ACC112 (cell line): Measurements from ENCODE around the gene COL19A1.
"Not testable (repeated sequence)": the region's sequence is repeated elsewhere in the genome, so short reads cannot be mapped to it uniquely, and the experiment has no call there.

ENCODE experiments used
- H2AFZ ChIP-seq: fragments of 200-600 bp; sonication (generic); one replicate; pipeline ENCODE4 v1.6.0; 2017; ENCODE audit warnings: antibody characterized with exemption, low read length; ENCODE audit not compliant: unreplicated experiment
- H3K27ac ChIP-seq: fragments of 200-600 bp; sonication (generic); 2 replicates; pipeline ENCODE4 v1.5.1; 2014; ENCODE audit warnings: low read depth, mild to moderate bottlenecking, antibody characterized with exemption, low read length, moderate library complexity
- H3K27me3 ChIP-seq: fragments of 200-600 bp; sonication (generic); 2 replicates; pipeline ENCODE4 v1.6.1; 2014; ENCODE audit warnings: mild to moderate bottlenecking, antibody characterized with exemption, low read length, moderate library complexity, mixed read lengths; ENCODE audit not compliant: insufficient read depth
- H3K36me3 ChIP-seq: fragments of 200-600 bp; sonication (generic); 2 replicates; pipeline ENCODE4 v1.6.1; 2016; ENCODE audit warnings: mild to moderate bottlenecking, antibody characterized with exemption, low read length, moderate library complexity, mixed read lengths; ENCODE audit not compliant: insufficient read depth
- H3K4me1 ChIP-seq: fragments of 200-600 bp; sonication (generic); one replicate; pipeline ENCODE4 v1.6.1; 2016; ENCODE audit warnings: low read length, mixed read lengths; ENCODE audit not compliant: insufficient read depth, unreplicated experiment, control insufficient read depth
- H3K4me3 ChIP-seq: fragments of 200-600 bp; sonication (generic); 2 replicates; pipeline ENCODE4 v1.5.1; 2014; ENCODE audit warnings: mild to moderate bottlenecking, low read depth, low read length
- H3K79me2 ChIP-seq: fragments of 200-600 bp; sonication (generic); one replicate; pipeline ENCODE4 v1.6.0; 2016; ENCODE audit warnings: low read length; ENCODE audit not compliant: control insufficient read depth, unreplicated experiment, insufficient read depth

The COL19A1 gene

DNA sequence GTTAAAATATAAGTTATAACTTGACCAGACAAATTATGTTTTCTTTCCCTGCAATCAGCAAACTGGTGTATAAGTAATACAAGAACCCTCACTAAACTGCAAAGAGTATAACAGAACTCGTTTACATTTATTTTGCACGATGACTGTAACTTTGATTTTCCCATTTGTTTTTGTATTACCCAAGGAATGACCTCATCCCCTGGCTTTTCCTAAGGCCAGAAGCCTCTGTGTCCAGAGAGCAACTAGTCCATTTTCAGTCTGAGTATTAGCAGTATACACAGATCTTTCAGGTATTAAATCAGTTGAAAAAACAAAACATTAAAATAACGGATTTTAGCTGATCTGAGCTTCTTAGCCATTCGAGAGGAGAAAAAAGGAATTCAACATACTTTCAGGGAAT lies 17.2 kb downstream of the COL19A1 start:
- no peak overlapping the region for H3K27ac ChIP-seq
- no peaks in the 10 kb centered on the region for H3K27me3 ChIP-seq
- no peaks in the 10 kb centered on the region for H3K79me2 ChIP-seq
- no peaks in the 10 kb centered on the region for H3K36me3 ChIP-seq
- H2AFZ ChIP-seq: no peak overlapping the region
- no peak overlapping the region for H3K4me3 ChIP-seq
- H3K4me1 ChIP-seq: peaks cover 3% of the 10 kb centered on the region

DNA sequence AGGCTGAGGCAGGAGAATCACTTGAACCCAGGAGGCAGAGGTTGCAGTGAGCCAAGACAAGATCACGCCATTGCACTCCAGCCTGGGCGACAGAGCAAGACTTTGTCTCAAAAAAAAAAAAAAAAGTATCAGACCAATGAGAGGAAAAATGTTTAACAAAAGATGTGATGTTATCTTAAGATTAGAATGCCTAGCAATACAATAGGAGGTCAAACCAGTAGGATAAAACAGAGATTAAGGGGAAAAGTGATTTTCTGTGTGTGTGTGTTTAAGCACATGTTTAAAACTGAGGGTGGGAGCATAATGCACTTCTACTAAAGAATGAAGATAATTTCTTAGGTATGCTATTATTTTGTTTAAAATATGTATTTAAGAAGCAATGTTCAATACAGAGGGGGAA lies 17.9 kb downstream of the COL19A1 start:
- Histone ChIP-seq H3K4me3 (no peak overlapping the region), H3K27me3 (no peaks in the 10 kb centered on the region), H3K79me2 (no peaks in the 10 kb centered on the region), H2AFZ (no peak overlapping the region), H3K27ac (no peak overlapping the region), H3K4me1 (peaks cover 3% of the 10 kb centered on the region), H3K36me3 (no peaks in the 10 kb centered on the region)

DNA sequence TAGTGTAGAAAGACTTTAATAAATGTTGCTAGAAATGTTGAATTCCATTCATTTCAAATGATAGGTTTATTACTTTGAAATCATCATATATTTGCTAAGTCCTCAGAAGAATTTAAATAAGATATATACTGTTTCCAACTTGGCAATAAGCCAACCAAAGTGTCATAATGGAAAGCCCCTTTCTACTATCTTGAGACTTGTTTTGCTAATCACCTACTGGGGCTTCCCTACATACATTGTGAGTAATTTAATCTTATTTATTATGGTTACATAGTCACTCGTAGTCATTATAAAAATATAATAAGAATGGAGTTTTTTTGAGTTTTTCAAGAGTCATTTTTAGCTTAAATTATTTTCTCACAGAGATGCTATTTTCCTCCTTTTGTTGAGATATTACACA lies 20.7 kb downstream of the COL19A1 start:
- H3K27me3 ChIP-seq: no peaks in the 10 kb centered on the region
- H3K4me1 ChIP-seq: peaks cover 3% of the 10 kb centered on the region
- no peak overlapping the region for H3K4me3 ChIP-seq
- H2AFZ ChIP-seq: no peak overlapping the region
- H3K27ac ChIP-seq: peak overlapping the region; percentile 45; the same call in 1 of the 2 replicates
- no peaks in the 10 kb centered on the region for H3K79me2 ChIP-seq
- H3K36me3 ChIP-seq: no peaks in the 10 kb centered on the region

DNA sequence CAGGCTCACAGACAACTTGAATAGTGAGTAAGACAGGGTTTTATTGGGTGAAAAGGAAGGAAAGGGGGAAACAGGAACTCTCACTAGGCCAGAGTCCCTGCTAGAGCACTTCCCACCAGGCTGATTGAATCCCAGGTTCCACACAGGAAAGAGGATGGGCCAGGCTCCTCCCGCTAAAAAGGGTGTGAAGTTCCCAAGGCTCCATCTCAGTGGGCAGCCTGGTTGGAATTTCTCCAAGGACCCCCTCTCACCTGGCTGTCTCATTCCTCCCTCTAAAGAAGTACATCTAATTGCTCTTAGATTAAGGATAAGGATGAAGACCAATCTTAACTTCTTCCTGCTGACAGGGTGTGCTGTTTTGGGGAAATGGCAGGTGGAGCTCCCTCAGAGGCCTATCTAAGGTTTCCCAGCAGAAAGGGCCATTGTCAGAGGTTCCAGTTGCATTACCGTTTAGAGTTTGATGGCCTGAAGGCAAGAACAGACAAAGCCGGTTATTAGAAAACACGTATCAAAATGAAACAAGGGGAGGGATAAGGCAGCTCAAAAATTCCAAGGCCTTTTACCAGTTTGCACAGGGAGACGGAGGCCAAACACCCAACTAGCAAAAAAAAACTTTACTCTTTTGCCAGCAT lies 21.5 kb downstream of the COL19A1 start:
- H3K36me3 ChIP-seq: no peaks in the 10 kb centered on the region
- no peaks in the 10 kb centered on the region for H3K79me2 ChIP-seq
- H3K27ac ChIP-seq: peak overlapping the region; percentile 45; the same call in 1 of the 2 replicates
- H3K4me1 ChIP-seq: peaks cover 9% of the 10 kb centered on the region
- no peaks in the 10 kb centered on the region for H3K27me3 ChIP-seq
- no peak overlapping the region for H3K4me3 ChIP-seq
- H2AFZ ChIP-seq: no peak overlapping the region

DNA sequence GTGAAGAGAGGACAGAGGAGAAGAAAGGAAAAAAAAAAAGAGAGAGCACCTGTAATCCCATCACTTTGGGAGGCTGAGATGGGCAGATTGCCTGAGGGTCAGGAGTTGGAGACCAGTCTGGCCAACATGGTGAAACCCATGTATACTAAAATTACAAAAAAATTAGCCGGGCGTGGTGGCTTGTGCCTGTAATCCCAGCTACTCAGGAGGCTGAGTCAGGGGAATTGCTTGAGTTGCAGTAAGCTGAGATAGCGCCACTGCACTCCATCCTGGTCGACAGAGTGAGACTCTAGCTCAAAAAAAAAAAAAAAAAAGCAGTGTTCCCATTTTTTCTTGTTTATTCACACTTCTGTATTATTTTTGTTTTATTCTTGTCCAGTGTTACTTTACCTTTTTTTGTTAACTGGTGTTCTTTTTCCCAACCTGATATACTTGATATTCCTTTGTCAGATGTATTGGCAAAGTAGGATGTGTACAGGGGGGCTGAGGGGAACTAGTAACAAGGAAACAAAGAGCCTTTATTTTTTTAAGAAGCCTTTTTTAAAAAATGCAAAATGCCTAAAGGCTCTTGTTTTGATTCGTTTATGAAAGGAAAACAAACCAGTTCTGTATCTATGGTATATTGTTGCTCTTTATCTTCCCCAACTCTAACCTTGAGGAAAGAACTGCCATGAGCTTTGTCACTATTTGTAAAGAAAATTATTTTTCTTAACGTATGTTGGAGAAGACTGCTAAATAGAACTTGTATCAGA lies 22.3 kb downstream of the COL19A1 start:
- Histone ChIP-seq H3K27me3 (no peaks in the 10 kb centered on the region), H3K36me3 (no peaks in the 10 kb centered on the region), H3K79me2 (no peaks in the 10 kb centered on the region), H3K4me1 (peaks cover 17% of the 10 kb centered on the region), H3K4me3 (no peak overlapping the region), H3K27ac (no peak overlapping the region), H2AFZ (no peak overlapping the region)

DNA sequence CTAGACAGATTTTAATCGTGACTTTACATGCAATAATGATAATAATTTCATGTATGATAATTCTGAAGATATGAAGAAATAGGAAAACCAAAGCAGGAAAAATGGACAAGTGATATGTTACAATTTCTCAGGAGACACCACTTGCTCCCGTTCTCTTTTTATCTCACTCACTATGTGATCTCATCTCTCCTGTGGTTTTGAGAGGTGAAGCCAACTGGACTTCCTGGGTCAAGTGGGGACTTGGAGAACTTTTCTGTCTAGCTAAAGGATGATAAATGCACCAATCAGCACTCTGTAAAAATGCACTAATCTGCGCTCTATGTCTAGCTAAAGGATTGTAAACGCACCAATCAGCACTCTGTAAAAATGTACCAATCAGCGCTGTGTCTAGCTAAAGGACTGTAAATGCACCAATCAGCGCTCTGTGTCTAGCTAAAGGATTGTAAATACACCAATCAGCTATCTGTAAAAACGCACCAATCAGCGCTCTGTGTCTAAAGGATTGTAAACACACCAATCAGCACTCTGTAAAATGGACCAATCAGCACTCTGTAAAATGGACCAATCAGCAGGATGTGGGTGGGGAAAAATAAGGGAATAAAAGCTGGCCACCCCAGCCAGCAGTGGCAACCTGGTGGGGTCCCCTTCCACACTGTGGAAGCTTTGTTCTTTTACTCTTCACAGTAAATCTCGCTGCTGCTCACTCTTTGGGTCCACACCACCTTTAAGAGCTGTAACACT lies 23.0 kb downstream of the COL19A1 start:
- H3K4me1 ChIP-seq: peaks cover 24% of the 10 kb centered on the region
- not testable (repeated sequence) for H2AFZ ChIP-seq, H3K36me3 ChIP-seq, H3K27ac ChIP-seq, H3K79me2 ChIP-seq, H3K27me3 ChIP-seq, H3K4me3 ChIP-seq

DNA sequence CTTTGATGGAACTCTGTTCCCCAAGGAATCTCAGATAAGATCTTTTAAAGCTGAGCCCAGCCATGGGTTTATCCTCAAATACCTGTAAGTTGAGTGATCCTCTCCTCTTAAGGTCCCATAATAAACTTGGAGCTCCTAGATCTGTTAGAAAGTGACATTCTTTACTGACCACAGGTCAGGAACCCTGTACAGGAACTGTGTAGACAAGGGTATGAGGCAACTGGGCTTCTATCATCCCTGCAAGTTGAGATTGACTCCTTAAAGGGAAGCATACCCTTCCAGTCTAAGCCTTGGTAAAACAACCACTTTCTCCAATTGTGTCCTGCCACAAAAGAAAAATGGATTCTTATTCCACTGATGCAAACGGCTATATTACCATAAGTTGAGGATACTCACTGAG lies 26.2 kb downstream of the COL19A1 start:
- H3K36me3 ChIP-seq, H3K79me2 ChIP-seq, H3K27me3 ChIP-seq, H2AFZ ChIP-seq, H3K4me3 ChIP-seq, H3K27ac ChIP-seq: not testable (repeated sequence)
- H3K4me1 ChIP-seq: peaks cover 28% of the 10 kb centered on the region

DNA sequence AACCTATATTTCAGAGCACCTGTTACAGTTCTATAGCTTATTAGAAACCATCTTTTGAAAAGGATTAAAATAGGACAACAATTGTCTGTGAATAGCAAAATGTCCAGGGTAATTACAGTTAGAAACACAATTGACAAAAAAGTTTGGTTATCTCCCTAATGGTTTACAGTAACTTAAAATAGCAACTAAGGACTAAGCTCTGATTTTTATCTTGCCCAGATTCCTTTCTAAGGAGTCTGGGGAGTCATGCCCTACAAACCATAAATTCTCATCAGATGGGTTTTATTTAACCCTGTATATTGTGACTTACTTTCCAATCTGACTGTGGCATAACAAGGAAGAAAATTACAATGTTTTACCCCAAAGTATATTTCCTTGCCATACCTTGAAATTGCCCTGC lies 26.9 kb downstream of the COL19A1 start:
- H3K4me1 ChIP-seq: peaks cover 28% of the 10 kb centered on the region
- not testable (repeated sequence) for H3K36me3 ChIP-seq, H3K4me3 ChIP-seq, H3K27me3 ChIP-seq, H3K79me2 ChIP-seq, H3K27ac ChIP-seq, H2AFZ ChIP-seq

DNA sequence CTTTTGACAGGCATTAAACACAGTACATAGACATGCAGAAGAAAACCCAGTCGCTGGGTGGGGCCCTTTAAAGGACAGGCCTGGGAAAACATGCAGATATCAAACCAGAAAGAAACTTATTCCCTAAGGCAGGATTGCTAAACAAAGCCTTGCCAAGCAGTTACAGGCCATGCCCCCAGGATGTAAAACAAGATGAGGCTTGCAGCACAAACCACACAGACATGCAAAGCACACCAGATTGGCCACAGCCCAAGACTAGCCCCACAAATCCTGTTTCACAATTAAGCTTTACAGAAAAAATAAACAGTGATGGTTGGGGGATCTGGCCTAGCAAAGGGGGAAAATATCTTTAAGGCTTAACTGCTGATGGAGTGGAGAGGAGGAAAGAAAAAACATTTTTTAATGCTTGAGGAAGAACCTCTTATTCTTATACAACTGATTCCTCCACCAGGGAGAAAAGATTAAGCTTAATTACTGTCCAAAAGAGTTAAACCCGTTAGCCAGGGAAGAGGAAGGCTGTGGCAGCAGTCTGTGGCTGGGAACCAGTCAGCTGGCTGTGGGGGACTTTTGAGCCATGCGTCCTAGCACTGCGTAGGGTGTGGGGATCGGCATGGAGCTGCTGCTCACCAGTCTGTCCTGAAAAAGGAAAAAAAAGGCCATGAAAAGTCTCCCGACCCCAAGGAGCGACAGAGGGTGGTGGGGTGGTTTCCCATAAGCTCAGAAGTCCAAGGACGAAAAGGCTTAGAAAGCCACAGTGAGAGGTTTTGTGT lies 28.4 kb downstream of the COL19A1 start:
- Histone ChIP-seq H3K36me3 (no peaks in the 10 kb centered on the region), H2AFZ (peak overlapping the region; percentile 86), H3K79me2 (no peaks in the 10 kb centered on the region), H3K4me3 (no peak overlapping the region), H3K4me1 (peaks cover 28% of the 10 kb centered on the region), H3K27me3 (no peaks in the 10 kb centered on the region), H3K27ac (peak overlapping the region; percentile 76)

DNA sequence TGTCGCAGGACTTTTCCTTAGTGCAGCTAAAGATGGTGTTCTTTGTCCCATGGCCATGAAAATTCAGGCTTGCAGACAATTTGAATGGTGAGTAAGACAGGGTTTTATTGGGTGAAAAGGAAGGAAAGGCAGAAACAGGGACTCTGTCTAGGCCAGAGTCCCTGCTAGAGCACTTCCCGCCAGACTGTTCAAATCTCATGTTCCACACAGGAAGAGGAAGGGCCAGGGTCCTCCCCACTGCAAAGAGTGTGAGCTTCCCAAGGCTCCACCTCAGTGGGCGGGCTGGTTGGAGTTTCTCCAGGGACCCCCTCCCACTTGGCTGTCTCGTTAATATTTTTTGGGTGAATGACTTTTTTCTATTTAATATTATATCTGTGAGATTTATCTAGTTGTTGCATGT lies 29.0 kb downstream of the COL19A1 start:
- H2AFZ ChIP-seq: peak overlapping the region; percentile 86

More for the DNA sequence above, 29.0 kb downstream of the COL19A1 start:
- H3K36me3 ChIP-seq: no peaks in the 10 kb centered on the region
- peaks cover 28% of the 10 kb centered on the region for H3K4me1 ChIP-seq
- no peak overlapping the region for H3K4me3 ChIP-seq
- H3K79me2 ChIP-seq: no peaks in the 10 kb centered on the region
- H3K27me3 ChIP-seq: no peaks in the 10 kb centered on the region
- H3K27ac ChIP-seq: peak overlapping the region; percentile 76; the same call in 1 of the 2 replicates
